HCT116 (cell line): ENCODE measurements around the gene SUB1. TPM values are rescaled to one million over a fixed set of nuclear protein-coding genes. Genes with fewer than 3 reads are reported as not detected.

Experiments
- ATAC-seq: fragments of 200-7000 bp; cut with Tn5 transposase; 2 replicates; pipeline ENCODE4 v1.9.1; 2020; ENCODE audit warnings: mild to moderate bottlenecking, moderate library complexity
- BruUV-seq: library from RNA; stranded (reverse); fragments of 400-500 nt; replicated peaks from 2 replicates; lab custom pipeline; 2021; lab: Mats Ljungman, UMichigan
- CTCF ChIA-PET: fragments of 300-600 bp; sonication (Branson Sonifier 250); formaldehyde crosslinking; loops from one replicate; lab custom pipeline; 2021; ENCODE audit warnings: antibody characterized with exemption; lab: Charles Lee
- POLR2A ChIA-PET: fragments of 300-600, 350-600 bp; sonication (Branson Sonifier 250); formaldehyde crosslinking; loops from one replicate; lab custom pipeline; 2021; ENCODE audit warnings: antibody characterized with exemption; lab: Charles Lee
- RAD21 ChIA-PET, 2 experiments: fragments of 300-600 bp; sonication (Branson Sonifier 250); formaldehyde crosslinking; loops; one replicate each; lab custom pipeline; 2023; ENCODE audit warnings: low total read pairs in 2 of 2; ENCODE audit not compliant: uncharacterized antibody in 2 of 2, unreplicated experiment in 2 of 2, low non-redundant PET in 1 of 2; lab: Charles Lee
- DNase-seq: peaks from one replicate; pipeline ENCODE4 v3.0.0-alpha.2; 2010; ENCODE audit warnings: low read depth, low spot score
- H2AFZ ChIP-seq: fragments of 200-600 bp; shearing (Covaris generic), sonication (generic); 2 replicates; pipeline ENCODE4 v1.6.1; 2017; ENCODE audit warnings: low read depth, mixed run types, mixed read lengths, antibody characterized with exemption, low read length; ENCODE audit not compliant: poor library complexity, severe bottlenecking
- H3K27ac ChIP-seq: 2 replicates; pipeline ENCODE4 v1.5.1; 2012; ENCODE audit warnings: low read depth, low read length
- H3K27me3 ChIP-seq: fragments of 200-600 bp; sonication (generic); 2 replicates; pipeline ENCODE4 v1.6.1; 2016; ENCODE audit warnings: mixed run types, low read length, mixed read lengths; ENCODE audit not compliant: insufficient read depth
- H3K36me3 ChIP-seq, 2 experiments: fragments of 200-500 bp in 1 of 2; fragments of 200-600 bp in 1 of 2; sonication (Bioruptor generic) in 1 of 2; sonication (generic) in 1 of 2; 2 replicates each; pipeline versions ENCODE4 v1.5.1 to v1.6.1; 2014 to 2016; ENCODE audit warnings: low read length in 2 of 2, inconsistent platforms in 1 of 2, mixed read lengths in 1 of 2, mixed run types in 1 of 2; ENCODE audit not compliant: insufficient read depth in 2 of 2, control insufficient read depth in 1 of 2
- H3K4me1 ChIP-seq, 2 experiments: fragments of 200-600 bp in 1 of 2; sonication (generic) in 1 of 2; 2 replicates each; pipeline versions ENCODE4 v1.5.1 to v1.6.1; 2012 to 2017; ENCODE audit warnings: low read length in 2 of 2, inconsistent platforms in 1 of 2, mild to moderate bottlenecking in 1 of 2, mixed read lengths in 1 of 2, mixed run types in 1 of 2, moderate library complexity in 1 of 2; ENCODE audit not compliant: insufficient read depth in 2 of 2, control insufficient read depth in 1 of 2
- H3K4me2 ChIP-seq: fragments of 200-600 bp; sonication (generic); 2 replicates; pipeline ENCODE4 v1.6.1; 2017; ENCODE audit warnings: mixed run types, low read length, mixed read lengths
- H3K4me3 ChIP-seq, 2 experiments: fragments of 200-600 bp in 1 of 2; sonication (generic) in 1 of 2; replicated peaks in 1 of 2; 2 replicates each; pipeline ENCODE4 v1.5.1; 2011 to 2016; ENCODE audit warnings: low read length in 2 of 2, control low read depth in 1 of 2, low read depth in 1 of 2, mild to moderate bottlenecking in 1 of 2, mixed read lengths in 1 of 2, mixed run types in 1 of 2
- H3K79me2 ChIP-seq: fragments of 200-600 bp; sonication (generic); 2 replicates; pipeline ENCODE4 v1.6.1; 2017; ENCODE audit warnings: mild to moderate bottlenecking, mixed run types, low read length, moderate library complexity, mixed read lengths; ENCODE audit not compliant: insufficient read depth
- H3K9ac ChIP-seq: fragments of 200-600 bp; sonication (generic); 2 replicates; pipeline ENCODE4 v1.6.1; 2016; ENCODE audit warnings: low read length, mixed read lengths
- H3K9me2 ChIP-seq: fragments of 200-600 bp; sonication (generic), shearing (Covaris generic); 2 replicates; pipeline ENCODE4 v1.6.1; 2017; ENCODE audit warnings: mixed run types, mild to moderate bottlenecking, moderate library complexity; ENCODE audit not compliant: insufficient read depth
- H3K9me3 ChIP-seq, 2 experiments: fragments of 200-500 bp in 1 of 2; fragments of 200-600 bp in 1 of 2; sonication (Bioruptor generic) in 1 of 2; sonication (generic) in 1 of 2; 2 replicates each; pipeline ENCODE4 v1.6.1; 2014 to 2017; ENCODE audit warnings: low read length in 2 of 2, mixed read lengths in 2 of 2, inconsistent platforms in 1 of 2, low read depth in 1 of 2, mild to moderate bottlenecking in 1 of 2, mixed run types in 1 of 2, moderate library complexity in 1 of 2; ENCODE audit not compliant: control insufficient read depth in 1 of 2, insufficient read depth in 1 of 2
- H4K20me1 ChIP-seq: fragments of 200-600 bp; sonication (generic), shearing (Covaris generic); 2 replicates; pipeline ENCODE4 v1.6.1; 2017; ENCODE audit warnings: mixed run types, mild to moderate bottlenecking, moderate library complexity; ENCODE audit not compliant: insufficient read depth
- CBX3 ChIP-seq: IDR thresholded peaks from 2 replicates; pipeline ENCODE4 v1.6.1; 2012; ENCODE audit warnings: low read depth
- CEBPB ChIP-seq: IDR thresholded peaks from 2 replicates; pipeline ENCODE4 v1.6.1; 2012; ENCODE audit warnings: low read depth
- EGR1 ChIP-seq: IDR thresholded peaks from 2 replicates; pipeline ENCODE4 v1.6.1; 2012; ENCODE audit warnings: low read depth
- EZH2 ChIP-seq: fragments of 200-600 bp; sonication (generic); IDR thresholded peaks from 2 replicates; pipeline ENCODE4 v1.6.1; 2017; ENCODE audit warnings: antibody characterized with exemption, mixed run types
- FOSL1 ChIP-seq: IDR thresholded peaks from 2 replicates; pipeline ENCODE4 v1.6.1; 2012; ENCODE audit warnings: low read depth
- JUND ChIP-seq: IDR thresholded peaks from 2 replicates; pipeline ENCODE4 v1.6.1; 2012
- POLR2A ChIP-seq: IDR thresholded peaks from 2 replicates; pipeline ENCODE4 v1.7.0; 2011; ENCODE audit warnings: borderline replicate concordance; ENCODE audit not compliant: insufficient read depth, insufficient read length; ENCODE audit errors: extremely low read depth
- POLR2AphosphoS5 ChIP-seq: IDR thresholded peaks from 2 replicates; pipeline ENCODE4 v1.6.1; 2011; ENCODE audit warnings: mild to moderate bottlenecking, low read depth, low read length, moderate library complexity
- RAD21 ChIP-seq: IDR thresholded peaks from 2 replicates; pipeline ENCODE4 v1.6.1; 2012; ENCODE audit warnings: low read depth, mild to moderate bottlenecking
- SIN3A ChIP-seq: IDR thresholded peaks from 2 replicates; pipeline ENCODE4 v1.6.1; 2012; ENCODE audit warnings: low read depth
- SP1 ChIP-seq: IDR thresholded peaks from 2 replicates; pipeline ENCODE4 v1.6.1; 2012; ENCODE audit warnings: low read depth
- SRF ChIP-seq: IDR thresholded peaks from 2 replicates; pipeline ENCODE4 v1.6.1; 2012; ENCODE audit warnings: low read depth
- TCF7L2 ChIP-seq: IDR thresholded peaks from 2 replicates; pipeline ENCODE4 v1.7.0; 2011; ENCODE audit warnings: borderline replicate concordance, inconsistent platforms; ENCODE audit not compliant: insufficient read depth, insufficient read length; ENCODE audit errors: extremely low read depth
- YY1 ChIP-seq: IDR thresholded peaks from 2 replicates; pipeline ENCODE4 v1.6.1; 2011; ENCODE audit warnings: low read length, low read depth, moderate library complexity, mild to moderate bottlenecking; ENCODE audit not compliant: insufficient replicate concordance; ENCODE audit errors: extremely low read depth
- ZNF274 ChIP-seq: fragments of 200-500 bp; sonication (Bioruptor generic); IDR thresholded peaks from 2 replicates; pipeline ENCODE4 v1.6.1; 2014; ENCODE audit warnings: mild to moderate bottlenecking, low read depth, low read length, inconsistent platforms
- intact Hi-C: fragments of 100-400 bp; cut with micrococcal nuclease; formaldehyde crosslinking; loops from 2 replicates; pipeline ENCODE4 v1.10.0; 2022
- total RNA-seq: library from RNA; stranded (reverse); gene quantifications from one replicate; pipeline ENCODE4 v1.2.1, GENCODE V29; 2021; ENCODE audit not compliant: unreplicated experiment
- TF ChIP-seq, protein P1 (sequence below): IDR thresholded peaks from 2 replicates; pipeline ENCODE4 v1.6.1; 2012; ENCODE audit warnings: low read depth
- TF ChIP-seq, protein P2 (sequence below), 3 experiments: fragments of 200-600 bp in 1 of 3; sonication (generic) in 1 of 3; IDR thresholded peaks in 2 of 3; conservative IDR thresholded peaks in 1 of 3; 2 replicates each; pipeline ENCODE4 v1.5.1; 2012 to 2017; ENCODE audit warnings: low read depth in 2 of 3, low read length in 2 of 3, antibody characterized with exemption in 1 of 3, borderline replicate concordance in 1 of 3, control low read depth in 1 of 3, mild to moderate bottlenecking in 1 of 3, mixed read lengths in 1 of 3, mixed run types in 1 of 3, moderate library complexity in 1 of 3; ENCODE audit not compliant: insufficient read depth in 1 of 3
- TF ChIP-seq, protein P3 (sequence below): IDR thresholded peaks from 2 replicates; pipeline ENCODE4 v1.6.1; 2012
- TF ChIP-seq, protein P4 (sequence below): IDR thresholded peaks from 2 replicates; pipeline ENCODE4 v1.6.1; 2011; ENCODE audit warnings: mild to moderate bottlenecking, low read length, moderate library complexity; ENCODE audit not compliant: insufficient replicate concordance; ENCODE audit errors: extremely low read depth
- TF ChIP-seq, protein P5 (sequence below): IDR thresholded peaks from 2 replicates; pipeline ENCODE4 v1.6.1; 2012

SUB1 gene
- total RNA-seq, 1 experiment from 2014 or later: 216 TPM

DNA sequence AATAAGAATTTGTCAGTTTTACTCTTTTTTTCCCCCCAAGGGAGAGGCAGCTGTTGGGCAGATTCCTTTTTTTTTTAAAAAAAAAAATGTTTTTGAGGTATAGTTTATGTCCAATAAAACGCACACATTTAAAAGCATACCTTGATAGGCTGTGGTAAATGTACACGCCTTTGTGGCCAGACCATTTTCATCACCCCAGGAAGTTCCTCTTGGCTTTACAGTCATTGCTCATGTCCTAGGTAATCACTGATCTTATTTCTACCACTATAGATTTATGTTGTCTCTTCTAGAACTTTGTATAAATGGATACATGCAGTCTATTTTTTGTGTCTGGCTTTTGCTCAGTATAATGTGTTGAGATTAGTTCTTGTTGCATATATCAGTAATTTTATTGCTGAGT, 9.8 kb downstream of the SUB1 start:
- H3K4me2 ChIP-seq: no peak overlapping the region
- H3K9ac ChIP-seq: no peak overlapping the region
- H3K27me3 ChIP-seq: no peaks in the 10 kb centered on the region
- H4K20me1 ChIP-seq: peaks cover 19% of the 10 kb centered on the region
- no peak overlapping the region for H3K27ac ChIP-seq
- peaks cover 2 to 10% of the 10 kb centered on the region in 2 experiments; a peak in 2 of 4 replicates for H3K4me1 ChIP-seq
- H3K79me2 ChIP-seq: peaks cover 98% of the 10 kb centered on the region
- POLR2A ChIA-PET: no interaction called here
- no peak overlapping the region for H3K4me3 ChIP-seq
- no TSS peak for BruUV-seq
- peaks cover 77 to 78% of the 10 kb centered on the region in 2 experiments for H3K36me3 ChIP-seq
- no peak for ATAC-seq
- intact Hi-C loops: loop anchor here (10.0 kb wide), 1 partner anchor 830 kb away; no protein-coding TSS in a partner anchor
- CTCF ChIA-PET: no interaction called here
- RAD21 ChIA-PET: no interaction called here
- no peaks in the 10 kb centered on the region for H3K9me2 ChIP-seq
- H2AFZ ChIP-seq: no peak overlapping the region
- TF ChIP-seq, protein P1, sequence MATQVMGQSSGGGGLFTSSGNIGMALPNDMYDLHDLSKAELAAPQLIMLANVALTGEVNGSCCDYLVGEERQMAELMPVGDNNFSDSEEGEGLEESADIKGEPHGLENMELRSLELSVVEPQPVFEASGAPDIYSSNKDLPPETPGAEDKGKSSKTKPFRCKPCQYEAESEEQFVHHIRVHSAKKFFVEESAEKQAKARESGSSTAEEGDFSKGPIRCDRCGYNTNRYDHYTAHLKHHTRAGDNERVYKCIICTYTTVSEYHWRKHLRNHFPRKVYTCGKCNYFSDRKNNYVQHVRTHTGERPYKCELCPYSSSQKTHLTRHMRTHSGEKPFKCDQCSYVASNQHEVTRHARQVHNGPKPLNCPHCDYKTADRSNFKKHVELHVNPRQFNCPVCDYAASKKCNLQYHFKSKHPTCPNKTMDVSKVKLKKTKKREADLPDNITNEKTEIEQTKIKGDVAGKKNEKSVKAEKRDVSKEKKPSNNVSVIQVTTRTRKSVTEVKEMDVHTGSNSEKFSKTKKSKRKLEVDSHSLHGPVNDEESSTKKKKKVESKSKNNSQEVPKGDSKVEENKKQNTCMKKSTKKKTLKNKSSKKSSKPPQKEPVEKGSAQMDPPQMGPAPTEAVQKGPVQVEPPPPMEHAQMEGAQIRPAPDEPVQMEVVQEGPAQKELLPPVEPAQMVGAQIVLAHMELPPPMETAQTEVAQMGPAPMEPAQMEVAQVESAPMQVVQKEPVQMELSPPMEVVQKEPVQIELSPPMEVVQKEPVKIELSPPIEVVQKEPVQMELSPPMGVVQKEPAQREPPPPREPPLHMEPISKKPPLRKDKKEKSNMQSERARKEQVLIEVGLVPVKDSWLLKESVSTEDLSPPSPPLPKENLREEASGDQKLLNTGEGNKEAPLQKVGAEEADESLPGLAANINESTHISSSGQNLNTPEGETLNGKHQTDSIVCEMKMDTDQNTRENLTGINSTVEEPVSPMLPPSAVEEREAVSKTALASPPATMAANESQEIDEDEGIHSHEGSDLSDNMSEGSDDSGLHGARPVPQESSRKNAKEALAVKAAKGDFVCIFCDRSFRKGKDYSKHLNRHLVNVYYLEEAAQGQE: no peak
- TF ChIP-seq JUND: no peak
- no peak for TF ChIP-seq POLR2A
- TF ChIP-seq ZNF274: no peak
- TF ChIP-seq, protein P2, sequence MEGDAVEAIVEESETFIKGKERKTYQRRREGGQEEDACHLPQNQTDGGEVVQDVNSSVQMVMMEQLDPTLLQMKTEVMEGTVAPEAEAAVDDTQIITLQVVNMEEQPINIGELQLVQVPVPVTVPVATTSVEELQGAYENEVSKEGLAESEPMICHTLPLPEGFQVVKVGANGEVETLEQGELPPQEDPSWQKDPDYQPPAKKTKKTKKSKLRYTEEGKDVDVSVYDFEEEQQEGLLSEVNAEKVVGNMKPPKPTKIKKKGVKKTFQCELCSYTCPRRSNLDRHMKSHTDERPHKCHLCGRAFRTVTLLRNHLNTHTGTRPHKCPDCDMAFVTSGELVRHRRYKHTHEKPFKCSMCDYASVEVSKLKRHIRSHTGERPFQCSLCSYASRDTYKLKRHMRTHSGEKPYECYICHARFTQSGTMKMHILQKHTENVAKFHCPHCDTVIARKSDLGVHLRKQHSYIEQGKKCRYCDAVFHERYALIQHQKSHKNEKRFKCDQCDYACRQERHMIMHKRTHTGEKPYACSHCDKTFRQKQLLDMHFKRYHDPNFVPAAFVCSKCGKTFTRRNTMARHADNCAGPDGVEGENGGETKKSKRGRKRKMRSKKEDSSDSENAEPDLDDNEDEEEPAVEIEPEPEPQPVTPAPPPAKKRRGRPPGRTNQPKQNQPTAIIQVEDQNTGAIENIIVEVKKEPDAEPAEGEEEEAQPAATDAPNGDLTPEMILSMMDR (IDR thresholded peaks at IDR 0.05 in 2 of 3, conservative IDR thresholded peaks at IDR 0.05 in 1 of 3; ENCODE audit: borderline replicate concordance in 1 of 3, insufficient read depth in 1 of 3, low read depth in 2 of 3, low read length in 2 of 3): no peak
- TF ChIP-seq EZH2: no peak
- TF ChIP-seq CBX3: no peak
- no peak for TF ChIP-seq POLR2AphosphoS5
- TF ChIP-seq TCF7L2: no peak
- TF ChIP-seq, protein P3, sequence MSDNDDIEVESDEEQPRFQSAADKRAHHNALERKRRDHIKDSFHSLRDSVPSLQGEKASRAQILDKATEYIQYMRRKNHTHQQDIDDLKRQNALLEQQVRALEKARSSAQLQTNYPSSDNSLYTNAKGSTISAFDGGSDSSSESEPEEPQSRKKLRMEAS: no peak
- TF ChIP-seq SP1: no peak
- TF ChIP-seq YY1: no peak
- TF ChIP-seq CEBPB: no peak
- TF ChIP-seq, protein P4, sequence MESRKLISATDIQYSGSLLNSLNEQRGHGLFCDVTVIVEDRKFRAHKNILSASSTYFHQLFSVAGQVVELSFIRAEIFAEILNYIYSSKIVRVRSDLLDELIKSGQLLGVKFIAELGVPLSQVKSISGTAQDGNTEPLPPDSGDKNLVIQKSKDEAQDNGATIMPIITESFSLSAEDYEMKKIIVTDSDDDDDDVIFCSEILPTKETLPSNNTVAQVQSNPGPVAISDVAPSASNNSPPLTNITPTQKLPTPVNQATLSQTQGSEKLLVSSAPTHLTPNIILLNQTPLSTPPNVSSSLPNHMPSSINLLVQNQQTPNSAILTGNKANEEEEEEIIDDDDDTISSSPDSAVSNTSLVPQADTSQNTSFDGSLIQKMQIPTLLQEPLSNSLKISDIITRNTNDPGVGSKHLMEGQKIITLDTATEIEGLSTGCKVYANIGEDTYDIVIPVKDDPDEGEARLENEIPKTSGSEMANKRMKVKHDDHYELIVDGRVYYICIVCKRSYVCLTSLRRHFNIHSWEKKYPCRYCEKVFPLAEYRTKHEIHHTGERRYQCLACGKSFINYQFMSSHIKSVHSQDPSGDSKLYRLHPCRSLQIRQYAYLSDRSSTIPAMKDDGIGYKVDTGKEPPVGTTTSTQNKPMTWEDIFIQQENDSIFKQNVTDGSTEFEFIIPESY: no peak
- TF ChIP-seq RAD21: no peak
- TF ChIP-seq FOSL1: no peak
- no peak for TF ChIP-seq SRF
- TF ChIP-seq, protein P5, sequence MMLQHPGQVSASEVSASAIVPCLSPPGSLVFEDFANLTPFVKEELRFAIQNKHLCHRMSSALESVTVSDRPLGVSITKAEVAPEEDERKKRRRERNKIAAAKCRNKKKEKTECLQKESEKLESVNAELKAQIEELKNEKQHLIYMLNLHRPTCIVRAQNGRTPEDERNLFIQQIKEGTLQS: no peak
- TF ChIP-seq SIN3A: no peak
- no peak for TF ChIP-seq EGR1
- no peak for DNase-seq
- no peaks in the 10 kb centered on the region for H3K9me3 ChIP-seq
